ENCODE data around the gene LOXL1. TPM values are rescaled to one million over a fixed set of nuclear protein-coding genes. Genes with fewer than 3 reads are reported as not detected.

Gene LOXL1
- total RNA-seq, 2 experiments from 2014 or later: 1.6 to 2.8 TPM

GRCh38 chr15:73892446-73893226 is 33.6 kb upstream of the LOXL1 start:
- no peak overlapping the region for H3K4me3 Mint-ChIP-seq
- no peak for TF ChIP-seq CTCF (IDR thresholded peaks at IDR 0.05)
- H3K27ac Mint-ChIP-seq: no peak overlapping the region
- ChIA-PET CTCF (interaction anchor here (0.6 to 4.3 kb wide), 4 partner anchors 16 to 1048 kb away, joined by 3 to 22 read pairs (median 3); partner anchors contain the start of gene TBC1D21), POLR2A (no interaction called here)
- peaks cover 2% of the 10 kb centered on the region for H3K27me3 Mint-ChIP-seq
- H3K36me3 Mint-ChIP-seq (ENCODE audit: low read depth): no peaks in the 10 kb centered on the region
- H3K4me1 Mint-ChIP-seq (ENCODE audit: low read depth): no peaks in the 10 kb centered on the region
- DNase-seq: no peak
- intact Hi-C loops (cut with micrococcal nuclease): no loop called here
- H3K9me3 Mint-ChIP-seq: no peaks in the 10 kb centered on the region
- no peak for ATAC-seq

- H3K27ac Mint-ChIP-seq: no peak overlapping the region
- no peak for ATAC-seq
- ChIA-PET POLR2A (no interaction called here), CTCF (interaction anchor here (0.9 to 4.3 kb wide), 5 partner anchors 12 to 217 kb away, joined by 3 to 22 read pairs (median 4); partner anchors contain the start of gene TBC1D21)
- no peak for DNase-seq
- H3K9me3 Mint-ChIP-seq: no peaks in the 10 kb centered on the region
- no peaks in the 10 kb centered on the region for H3K4me1 Mint-ChIP-seq (ENCODE audit: low read depth)
- H3K36me3 Mint-ChIP-seq (ENCODE audit: low read depth): no peaks in the 10 kb centered on the region
- no peaks in the 10 kb centered on the region for H3K27me3 Mint-ChIP-seq
- no peak overlapping the region for H3K4me3 Mint-ChIP-seq
- TF ChIP-seq CTCF (IDR thresholded peaks at IDR 0.05): no peak
- intact Hi-C loops (cut with micrococcal nuclease): no loop called here
Measured at GRCh38 chr15:73894133-73894814, 32.0 kb upstream of the LOXL1 start.

GRCh38 chr15:73897441-73898261 is 28.6 kb upstream of the LOXL1 start:
- intact Hi-C loops (cut with micrococcal nuclease): no loop called here
- no peak overlapping the region for H3K4me3 Mint-ChIP-seq
- DNase-seq: peak; percentile 74
- peak; percentile 97 for ATAC-seq
- H3K4me1 Mint-ChIP-seq (ENCODE audit: low read depth): no peaks in the 10 kb centered on the region
- no peaks in the 10 kb centered on the region for H3K36me3 Mint-ChIP-seq (ENCODE audit: low read depth)
- peak; percentile 97 for TF ChIP-seq CTCF (IDR thresholded peaks at IDR 0.05)
- POLR2A ChIA-PET: interaction anchor here (0.6 kb wide), 1 partner anchor 60 kb away, joined by 3 read pairs; no protein-coding TSS in a partner anchor
- no peaks in the 10 kb centered on the region for H3K27me3 Mint-ChIP-seq
- no peak overlapping the region for H3K27ac Mint-ChIP-seq
- CTCF ChIA-PET: interaction anchor here (0.6 to 3.9 kb wide), 17 partner anchors 8 to 143 kb away, joined by 3 to 23 read pairs (median 4); no protein-coding TSS in a partner anchor
- H3K9me3 Mint-ChIP-seq: no peaks in the 10 kb centered on the region

GRCh38 chr15:73899197-73900094 is 26.8 kb upstream of the LOXL1 start:
- CTCF ChIA-PET: interaction anchor here (1.0 to 3.9 kb wide), 5 partner anchors 8 to 28 kb away, joined by 3 to 23 read pairs (median 7); no protein-coding TSS in a partner anchor
- POLR2A ChIA-PET: interaction anchor here (1.1 kb wide), 1 partner anchor 28 kb away, joined by 3 read pairs; no protein-coding TSS in a partner anchor
- no peak for TF ChIP-seq CTCF (IDR thresholded peaks at IDR 0.05)
- Mint-ChIP-seq H3K9me3 (no peaks in the 10 kb centered on the region), H3K4me1 (ENCODE audit: low read depth) (no peaks in the 10 kb centered on the region), H3K27ac (no peak overlapping the region), H3K27me3 (no peaks in the 10 kb centered on the region), H3K36me3 (ENCODE audit: low read depth) (no peaks in the 10 kb centered on the region), H3K4me3 (no peak overlapping the region)
- intact Hi-C loops (cut with micrococcal nuclease): no loop called here
- DNase-seq (no peak), ATAC-seq (no peak)
